WI38 (cell line): ENCODE measurements around the gene KRT81.
"Not testable (repeated sequence)": the region's sequence is repeated elsewhere in the genome, so short reads cannot be mapped to it uniquely, and the experiment has no call there.

Experiments
- H3K4me3 ChIP-seq: 2 replicates; pipeline ENCODE4 v1.5.1; 2011; ENCODE audit warnings: low read depth, mild to moderate bottlenecking, control low read depth, low read length
- TF ChIP-seq, protein P1 (sequence below): IDR thresholded peaks from 2 replicates; pipeline ENCODE4 v1.5.1; 2012; ENCODE audit warnings: low read depth, mild to moderate bottlenecking, control low read depth, low read length

Gene KRT81

DNA sequence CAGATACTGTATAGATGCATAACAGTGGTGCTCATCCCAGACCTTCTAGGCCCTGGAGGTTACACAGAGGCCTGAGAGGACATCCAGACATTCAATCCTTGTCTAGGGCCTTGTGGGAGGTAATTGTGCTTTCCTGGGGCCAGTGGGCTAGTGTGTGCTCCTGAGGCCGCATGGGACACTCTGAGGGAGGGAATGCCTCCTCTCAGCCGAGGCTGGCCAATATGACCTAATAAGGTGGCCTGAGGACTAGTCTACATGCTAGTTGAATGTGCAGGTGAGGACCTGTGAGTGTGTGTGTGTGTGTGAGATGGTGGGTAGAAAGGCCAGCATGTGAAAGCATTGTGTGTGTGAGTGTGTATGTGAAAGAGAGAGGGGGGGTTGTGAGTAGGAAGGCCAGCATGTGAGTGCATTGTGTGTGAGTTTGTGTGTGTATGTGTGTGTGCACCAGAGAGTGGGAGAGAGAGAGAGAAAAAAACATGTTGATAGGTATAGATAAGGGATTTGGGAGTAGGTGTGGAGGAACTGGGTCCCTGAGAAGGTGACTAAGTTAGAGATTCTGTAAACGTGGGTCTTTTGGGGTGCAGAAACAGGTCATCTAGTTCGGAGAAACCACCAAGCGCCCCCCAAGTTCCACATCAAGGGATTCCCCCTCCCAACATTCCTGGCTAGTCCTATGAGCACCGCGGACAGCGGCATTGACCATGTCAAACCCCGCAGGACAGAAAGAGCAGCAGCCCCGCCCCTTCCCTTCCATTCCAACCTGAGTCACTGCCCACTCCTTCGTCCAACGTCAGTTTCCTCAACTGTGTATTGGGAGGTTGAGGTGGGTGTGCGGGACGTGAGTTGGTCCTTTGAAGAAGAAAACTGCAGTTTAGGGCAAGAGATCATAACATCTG is 9.7 kb upstream of the KRT81 start:
- no peak overlapping the region for H3K4me3 ChIP-seq
- TF ChIP-seq, protein P1, sequence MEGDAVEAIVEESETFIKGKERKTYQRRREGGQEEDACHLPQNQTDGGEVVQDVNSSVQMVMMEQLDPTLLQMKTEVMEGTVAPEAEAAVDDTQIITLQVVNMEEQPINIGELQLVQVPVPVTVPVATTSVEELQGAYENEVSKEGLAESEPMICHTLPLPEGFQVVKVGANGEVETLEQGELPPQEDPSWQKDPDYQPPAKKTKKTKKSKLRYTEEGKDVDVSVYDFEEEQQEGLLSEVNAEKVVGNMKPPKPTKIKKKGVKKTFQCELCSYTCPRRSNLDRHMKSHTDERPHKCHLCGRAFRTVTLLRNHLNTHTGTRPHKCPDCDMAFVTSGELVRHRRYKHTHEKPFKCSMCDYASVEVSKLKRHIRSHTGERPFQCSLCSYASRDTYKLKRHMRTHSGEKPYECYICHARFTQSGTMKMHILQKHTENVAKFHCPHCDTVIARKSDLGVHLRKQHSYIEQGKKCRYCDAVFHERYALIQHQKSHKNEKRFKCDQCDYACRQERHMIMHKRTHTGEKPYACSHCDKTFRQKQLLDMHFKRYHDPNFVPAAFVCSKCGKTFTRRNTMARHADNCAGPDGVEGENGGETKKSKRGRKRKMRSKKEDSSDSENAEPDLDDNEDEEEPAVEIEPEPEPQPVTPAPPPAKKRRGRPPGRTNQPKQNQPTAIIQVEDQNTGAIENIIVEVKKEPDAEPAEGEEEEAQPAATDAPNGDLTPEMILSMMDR, result no peak

DNA sequence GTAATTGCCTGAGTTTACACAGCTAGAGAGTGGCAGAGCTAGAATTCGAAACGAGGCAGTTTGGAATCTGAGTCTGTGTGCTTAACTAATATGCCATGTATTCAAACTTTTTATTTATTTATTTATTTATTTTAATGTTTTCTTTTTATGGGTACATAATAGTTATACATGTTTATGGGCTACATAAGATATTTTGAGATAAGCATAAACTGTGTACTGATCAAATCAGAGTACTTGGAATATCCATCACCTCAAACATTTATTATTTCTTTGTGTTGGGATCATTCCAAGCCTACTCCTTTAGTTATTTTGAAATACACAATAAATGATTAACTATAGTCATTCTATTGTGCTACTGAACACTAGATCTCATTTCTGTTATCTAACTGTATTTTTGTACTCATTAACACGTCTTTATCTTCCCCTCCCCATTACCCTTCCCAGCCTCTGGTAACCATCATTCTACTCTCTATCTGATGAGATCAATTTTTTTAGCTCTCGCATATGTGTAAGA is 7.4 kb upstream of the KRT81 start:
- TF ChIP-seq, protein P1, result no peak

DNA sequence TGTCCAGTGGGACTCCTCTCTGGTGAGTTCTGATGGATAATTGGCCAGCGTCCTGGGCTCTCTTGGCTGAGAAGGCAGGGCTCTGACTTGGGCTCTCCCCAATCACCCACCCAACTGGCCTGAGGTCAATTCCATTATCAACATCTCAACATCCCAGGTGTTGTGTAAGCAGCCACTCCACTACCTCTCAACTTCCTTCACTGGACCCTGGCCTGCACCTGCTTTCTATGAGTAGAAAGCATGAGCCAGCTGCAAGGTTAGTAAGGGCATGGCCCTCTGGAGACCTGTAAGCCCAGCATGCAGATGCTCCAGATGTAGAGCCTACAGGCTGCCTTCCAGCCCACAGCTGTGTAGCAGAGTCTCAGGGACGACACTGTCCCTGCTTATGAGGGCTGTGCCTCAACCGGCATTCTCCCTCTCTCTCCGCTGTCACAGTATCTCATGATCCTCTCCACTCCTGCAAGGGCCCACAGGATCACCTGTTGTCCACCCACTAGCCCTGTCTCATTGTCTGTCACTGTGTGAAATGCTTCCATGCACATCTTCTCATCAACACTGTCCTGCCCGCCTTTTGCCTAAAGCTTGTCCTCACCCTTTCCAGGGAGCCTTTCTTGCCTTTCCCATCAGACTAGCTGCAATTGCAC is 5.4 kb upstream of the KRT81 start:
- no peak overlapping the region for H3K4me3 ChIP-seq
- TF ChIP-seq, protein P1, result no peak

More for the DNA sequence above, 7.4 kb upstream of the KRT81 start:
- no peak overlapping the region for H3K4me3 ChIP-seq

DNA sequence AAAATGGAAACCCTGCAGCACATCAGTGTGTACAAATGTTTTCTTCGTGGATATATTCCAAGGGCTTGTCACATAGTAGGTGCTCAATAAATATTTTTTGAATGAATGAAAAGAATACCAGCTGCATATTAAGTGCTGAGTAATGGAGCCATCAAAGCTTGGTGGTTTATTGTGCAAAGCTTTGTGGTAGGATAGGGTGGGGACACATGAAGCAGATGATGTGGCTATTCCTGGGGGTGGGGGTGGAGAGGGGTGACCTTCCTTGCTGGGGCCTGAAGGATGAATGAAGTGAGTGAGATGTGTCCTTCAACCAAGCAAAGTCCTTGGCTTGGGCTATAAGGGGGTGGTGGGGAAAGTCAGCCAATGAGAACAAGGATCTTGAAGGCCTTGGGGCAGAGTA is 4.3 kb upstream of the KRT81 start:
- TF ChIP-seq, protein P1, result no peak
- H3K4me3 ChIP-seq, result no peak overlapping the region

DNA sequence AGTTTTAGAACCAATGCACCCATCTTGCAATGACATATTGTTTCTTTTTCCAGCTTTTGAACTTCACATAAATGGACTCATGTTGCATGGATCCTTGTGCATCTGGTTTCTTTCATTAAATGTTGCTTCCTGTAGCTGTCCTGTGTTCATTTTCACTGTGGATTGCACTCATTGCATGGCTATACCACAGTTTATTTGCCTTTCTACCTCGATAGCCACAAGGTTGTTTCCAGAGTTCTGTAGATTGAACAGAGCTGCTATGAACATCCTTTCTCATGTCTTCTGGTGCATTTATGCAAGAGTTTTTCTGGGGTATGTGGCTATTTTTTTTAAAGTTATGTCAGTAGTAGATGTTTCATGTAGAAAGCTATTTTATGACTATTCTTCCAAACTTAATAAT is 3.5 kb upstream of the KRT81 start:
- H3K4me3 ChIP-seq, result no peak overlapping the region
- TF ChIP-seq, protein P1, result no peak

DNA sequence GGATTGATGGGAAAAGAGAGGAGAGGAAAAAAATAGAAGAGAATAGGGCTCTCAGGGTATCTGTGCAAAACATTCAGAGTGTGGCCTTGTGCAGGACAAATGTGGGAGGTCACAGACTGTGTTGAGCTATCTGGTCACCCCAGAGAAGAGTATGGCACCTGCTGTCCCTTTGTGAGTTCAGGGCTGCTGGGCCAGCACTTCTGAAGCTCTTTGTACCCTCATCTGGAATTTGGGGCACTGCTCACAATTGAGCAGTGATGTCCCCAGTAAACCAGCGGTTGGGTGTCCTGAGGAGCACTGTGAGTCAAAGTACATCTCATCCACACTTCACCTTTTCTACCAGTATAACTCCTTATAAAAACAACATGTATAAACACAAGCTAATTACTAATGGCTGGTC is 2.6 kb upstream of the KRT81 start:
- TF ChIP-seq, protein P1, result no peak
- no peak overlapping the region for H3K4me3 ChIP-seq

DNA sequence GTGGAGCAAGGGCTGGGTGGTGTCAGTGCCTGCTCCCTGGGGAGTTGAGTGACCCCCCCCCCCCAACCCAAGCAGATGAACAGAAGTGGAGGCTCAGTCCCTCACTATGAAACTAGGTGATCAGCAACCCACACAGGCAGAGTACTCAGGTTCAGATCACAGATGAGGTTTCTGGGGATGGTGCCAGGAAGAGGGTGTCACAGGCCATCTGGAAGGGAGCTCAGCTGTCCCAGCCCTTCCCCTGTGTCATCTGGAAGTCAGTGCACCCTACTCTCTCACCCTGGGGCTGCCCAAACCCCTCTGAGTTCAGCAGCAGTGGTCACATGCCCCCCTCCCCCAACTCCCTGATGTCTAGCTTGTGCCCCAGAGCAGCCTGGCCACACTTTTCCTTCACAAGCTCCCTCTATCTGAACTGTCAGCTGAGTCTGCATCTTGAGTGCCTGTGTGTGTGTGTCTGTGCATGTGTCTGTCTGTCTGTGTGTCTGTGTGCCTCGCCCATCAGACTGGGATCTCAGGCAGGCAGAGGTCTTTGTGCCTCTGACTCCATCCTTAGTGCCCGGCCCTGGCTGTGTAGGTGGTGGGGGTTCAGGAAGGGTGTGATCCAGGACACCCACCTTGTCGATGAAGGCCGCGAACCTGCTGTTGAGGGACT is 725 bp downstream of the KRT81 start:
- H3K4me3 ChIP-seq, result not testable (repeated sequence)

DNA sequence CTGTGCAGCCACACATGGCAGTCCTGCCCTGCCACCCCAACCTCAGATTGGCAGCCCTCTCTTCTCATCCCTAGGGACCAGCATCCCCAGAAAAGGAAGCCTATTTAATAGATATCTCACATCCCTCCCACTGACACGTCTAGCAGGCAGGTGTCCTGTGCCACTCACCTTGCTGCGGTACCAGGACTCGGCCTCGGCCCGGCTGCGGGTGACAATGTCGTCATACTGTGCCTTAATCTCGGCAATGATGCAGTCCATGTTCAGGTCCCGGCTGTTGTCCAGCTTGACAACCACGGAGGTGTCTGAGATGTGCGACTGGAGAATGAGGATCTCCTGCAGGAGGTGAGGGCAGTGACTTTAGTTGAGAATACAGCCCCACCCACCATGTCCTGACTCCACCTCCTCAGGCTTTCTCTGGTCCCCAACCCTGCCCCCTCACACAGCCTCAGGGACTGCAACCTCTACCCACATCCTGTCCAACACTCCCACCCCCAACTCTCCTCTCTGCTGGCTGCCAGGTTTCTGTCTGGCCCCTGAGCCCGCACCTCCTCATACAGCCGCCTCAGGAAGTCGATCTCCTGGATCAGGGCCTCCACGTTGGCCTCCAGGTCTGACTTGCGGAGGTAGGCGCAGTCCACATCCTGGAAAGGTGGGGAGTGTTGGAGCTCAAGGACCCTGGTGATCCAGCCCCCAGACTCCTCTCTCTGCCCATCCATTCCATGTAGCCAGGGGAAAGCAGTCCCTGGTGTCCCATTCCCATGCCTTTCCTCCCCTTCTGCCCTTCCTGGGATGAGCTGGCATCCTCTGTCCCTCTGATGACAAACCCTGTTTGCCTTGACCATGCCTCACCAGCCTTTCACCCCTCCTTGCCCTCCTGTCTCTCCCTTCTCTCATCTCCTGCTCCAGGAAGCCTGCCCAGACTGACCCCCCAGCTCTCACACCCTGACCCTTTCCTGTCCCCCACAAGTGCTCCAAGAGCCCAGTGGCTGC is 3.2 kb downstream of the KRT81 start:
- not testable (repeated sequence) for H3K4me3 ChIP-seq

DNA sequence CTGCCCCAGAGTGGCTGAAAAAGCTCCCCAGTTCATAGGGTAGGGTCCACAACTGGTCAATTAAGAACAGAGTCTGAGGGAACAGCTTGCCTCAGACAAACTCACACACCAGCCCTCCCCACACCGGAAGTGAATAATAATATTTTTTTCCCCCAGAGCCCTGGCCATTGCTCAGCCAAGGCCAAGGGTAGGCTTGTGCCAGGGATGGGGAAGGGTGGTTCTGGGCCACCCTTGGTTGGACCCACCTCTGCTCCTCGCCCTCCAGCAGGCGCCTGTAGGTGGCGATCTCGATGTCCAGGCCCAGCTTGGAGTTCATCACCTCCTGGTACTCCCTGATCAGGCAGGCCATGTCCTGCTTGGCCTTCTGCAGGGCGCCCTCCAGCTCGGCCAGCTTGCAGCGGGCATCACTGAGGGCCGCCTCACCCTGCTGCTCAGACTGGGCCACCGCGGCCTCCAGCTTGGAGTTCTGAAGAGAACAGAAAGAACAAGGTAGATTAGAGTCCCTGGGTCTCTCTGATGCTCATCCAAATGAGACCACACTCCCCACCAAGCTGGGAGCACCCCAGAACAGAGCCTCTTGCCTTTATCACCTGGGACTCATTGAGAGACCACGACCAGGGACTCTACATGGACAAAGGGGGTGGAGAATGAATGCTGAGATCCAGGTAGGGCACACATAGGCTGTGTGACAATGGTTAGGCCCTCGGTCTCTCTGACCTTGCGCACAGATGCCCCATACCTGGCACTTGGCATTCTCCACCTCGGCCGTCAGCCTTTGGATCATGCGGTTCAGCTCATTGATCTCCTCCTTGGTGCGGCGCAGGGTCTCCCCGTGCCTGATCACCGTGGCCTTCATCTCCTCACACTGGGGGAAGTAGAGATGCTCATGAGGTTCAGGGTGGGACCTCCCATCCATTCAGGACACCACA is 4.2 kb downstream of the KRT81 start:
- not testable (repeated sequence) for H3K4me3 ChIP-seq
